Jurkat, Clone E6-1 (cell line): Measurements from ENCODE around the gene DLX3.

ENCODE experiments used
- DNase-seq: peaks from one replicate; pipeline ENCODE4 v3.0.0-alpha.2; 2011; ENCODE audit warnings: low read depth, low spot score
- H3K4me3 ChIP-seq: 2 replicates; pipeline ENCODE4 v1.5.1; 2011; ENCODE audit warnings: mild to moderate bottlenecking, low read length, control low read depth, moderate library complexity

DLX3 gene

DNA sequence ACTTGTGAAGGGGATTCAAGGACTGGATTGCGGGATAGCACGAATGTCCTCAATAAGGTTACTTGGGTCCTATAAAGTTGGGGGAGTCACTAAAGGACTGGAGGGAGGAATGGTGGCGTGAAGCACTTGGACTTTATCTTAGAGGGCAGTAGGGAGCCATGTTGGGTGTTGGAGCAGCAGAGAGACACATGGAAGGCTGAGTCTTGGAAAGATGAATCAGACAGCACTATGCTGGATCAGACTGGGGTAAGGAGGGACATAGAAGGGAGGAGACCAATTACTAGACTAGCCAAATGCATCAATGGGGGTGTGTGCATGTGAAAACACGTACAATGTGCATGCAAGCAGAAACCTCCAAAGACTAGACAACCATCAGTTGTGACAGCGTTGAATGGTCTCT, 52.1 kb downstream of the DLX3 start:
- DNase-seq, result no peak
- no peak overlapping the region for H3K4me3 ChIP-seq

DNA sequence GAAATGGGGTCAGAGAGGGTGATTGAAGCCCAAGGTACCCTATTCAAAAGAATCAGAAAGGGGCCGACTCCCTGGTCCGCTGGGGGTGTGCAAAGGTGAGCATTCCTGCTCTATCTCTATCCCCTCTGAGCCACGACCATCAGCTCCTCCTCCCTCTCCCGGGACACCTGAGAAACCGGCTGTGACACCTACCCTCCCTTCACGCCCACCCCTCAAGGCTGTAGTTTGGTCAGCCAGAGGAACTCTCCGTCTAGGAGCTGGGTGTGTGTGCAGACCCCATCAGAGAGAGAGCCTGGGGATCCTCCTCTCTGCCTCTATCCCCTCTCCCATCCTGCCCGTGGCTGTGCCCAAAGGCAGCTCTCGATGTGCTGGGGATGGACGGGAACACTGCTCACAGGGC, 53.6 kb downstream of the DLX3 start:
- no peak for DNase-seq
- no peak overlapping the region for H3K4me3 ChIP-seq
